Activated naive CD8-positive, alpha-beta T cell treated with anti-CD3 and anti-CD28 coated beads, Interleukin-2, amount 10 ng/mL, durations not matched to agents 7 days and 5 days (primary cell): ENCODE results near the gene CAGE1. TPM values are rescaled to one million over a fixed set of nuclear protein-coding genes. Genes with fewer than 3 reads are reported as not detected.

Source experiments
- ATAC-seq: fragments of 150-1000 bp; cut with Tn5 transposase; one replicate; pipeline ENCODE4 v1.10.0; 2021; ENCODE audit warnings: low read depth, moderate library complexity
- POLR2A ChIA-PET: fragments of 350-600 bp; sonication (Branson Sonifier 250); formaldehyde crosslinking; loops from one replicate; lab custom pipeline; 2021; ENCODE audit warnings: antibody characterized with exemption; lab: Charles Lee
- DNase-seq: peaks from one replicate; pipeline ENCODE4 v3.0.0; 2021
- H3K27ac Mint-ChIP-seq: one replicate; pipeline ENCODE4 v1.8.0; 2022; ENCODE audit warnings: mild to moderate bottlenecking, mixed read lengths
- H3K27me3 Mint-ChIP-seq: one replicate; pipeline ENCODE4 v1.8.0; 2022; ENCODE audit warnings: mild to moderate bottlenecking, moderate library complexity, mixed read lengths
- H3K36me3 Mint-ChIP-seq: one replicate; pipeline ENCODE4 v1.8.0; 2021; ENCODE audit warnings: mild to moderate bottlenecking, mixed read lengths
- H3K4me1 Mint-ChIP-seq: one replicate; pipeline ENCODE4 v1.8.0; 2021; ENCODE audit warnings: mixed read lengths
- H3K4me3 Mint-ChIP-seq: one replicate; pipeline ENCODE4 v1.8.0; 2022; ENCODE audit warnings: mild to moderate bottlenecking, moderate library complexity, mixed read lengths
- H3K9me3 Mint-ChIP-seq: one replicate; pipeline ENCODE4 v1.8.0; 2021; ENCODE audit warnings: mixed read lengths
- total RNA-seq, 2 experiments: library from RNA; stranded (reverse); gene quantifications; one replicate each; pipeline ENCODE4 v1.2.3, GENCODE V29; 2021

The CAGE1 gene
- total RNA-seq, 2 experiments from 2014 or later = 0.17 to 0.20 TPM

DNA sequence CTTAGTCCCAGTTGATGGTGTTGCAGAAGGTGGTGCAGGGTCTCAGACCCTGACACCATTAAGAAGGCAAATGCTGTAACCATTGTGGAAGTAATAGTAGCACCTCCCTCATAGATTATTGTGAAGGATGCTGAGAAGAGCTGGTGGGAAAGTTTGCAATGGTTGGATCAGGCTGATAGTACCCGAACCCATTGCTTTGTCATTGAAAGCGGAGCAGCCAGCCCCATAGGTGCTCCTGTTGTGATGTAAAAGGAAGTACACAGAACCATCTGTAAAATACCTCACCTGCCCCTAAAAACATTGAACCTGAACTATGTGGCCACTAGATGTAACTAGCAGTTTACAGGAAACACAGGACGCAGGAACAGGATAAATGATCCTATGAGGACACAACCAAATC lies 31.5 kb upstream of the CAGE1 start:
- Mint-ChIP-seq H3K4me3 (no peak overlapping the region), H3K27me3 (no peaks in the 10 kb centered on the region), H3K9me3 (no peaks in the 10 kb centered on the region), H3K36me3 (peaks cover 19% of the 10 kb centered on the region), H3K4me1 (no peaks in the 10 kb centered on the region), H3K27ac (no peak overlapping the region)
- POLR2A ChIA-PET = no interaction called here
- no peak for DNase-seq
- ATAC-seq = no peak

DNA sequence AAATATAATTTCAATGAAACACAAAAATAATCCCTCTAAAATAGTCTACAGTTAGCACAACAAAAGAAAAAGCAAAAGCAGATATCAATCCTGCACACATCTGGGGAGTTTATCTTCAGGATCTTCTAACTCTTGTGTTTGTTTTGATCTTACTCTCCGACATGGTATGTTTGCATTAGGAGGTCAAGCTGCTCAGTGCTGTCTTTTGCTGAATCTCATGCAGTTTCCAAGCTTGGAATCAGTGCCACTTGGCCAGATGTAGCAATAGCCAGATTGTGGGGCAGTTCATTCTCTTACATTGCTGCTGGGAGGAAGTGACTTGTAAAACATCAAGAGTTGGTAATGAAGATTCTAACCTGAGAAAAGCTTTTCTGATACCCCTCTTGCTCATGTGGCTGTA lies 29.5 kb upstream of the CAGE1 start:
- DNase-seq = no peak
- POLR2A ChIA-PET = no interaction called here
- Mint-ChIP-seq H3K9me3 (no peaks in the 10 kb centered on the region), H3K27me3 (no peaks in the 10 kb centered on the region), H3K36me3 (peaks cover 21% of the 10 kb centered on the region), H3K4me3 (no peak overlapping the region), H3K27ac (no peak overlapping the region), H3K4me1 (no peaks in the 10 kb centered on the region)
- no peak for ATAC-seq

DNA sequence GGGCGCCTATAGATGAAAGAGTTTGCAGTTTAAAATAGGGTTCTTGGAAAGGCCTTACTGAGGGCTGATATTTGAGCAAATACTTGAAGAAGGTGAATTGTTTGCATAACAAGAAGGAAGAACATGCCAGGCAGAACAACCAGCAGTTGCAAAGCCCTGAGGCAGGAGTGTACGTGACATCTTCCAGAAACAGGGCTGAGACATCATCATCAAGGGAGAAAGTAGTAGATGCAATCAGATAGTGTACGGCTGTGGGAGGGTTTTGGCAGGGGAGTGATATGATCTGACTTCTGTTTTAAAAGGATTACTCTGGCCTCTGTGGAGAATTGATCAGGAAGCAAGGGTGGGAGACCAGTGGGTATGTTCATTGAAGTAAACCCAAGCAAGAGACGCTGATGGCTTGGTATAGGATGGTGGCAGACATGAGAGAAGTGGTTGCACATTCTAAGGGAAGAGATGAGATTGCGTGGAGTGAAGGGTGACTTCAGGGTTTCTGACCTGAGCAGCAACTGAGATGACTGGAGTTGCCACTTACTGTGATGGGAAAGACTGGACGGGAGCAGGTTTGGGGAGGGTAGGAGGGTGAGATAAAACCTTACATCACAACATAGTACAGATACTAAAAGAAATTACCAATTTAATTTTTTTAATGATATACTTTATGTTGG lies 28.8 kb upstream of the CAGE1 start:
- H3K27me3 Mint-ChIP-seq = no peaks in the 10 kb centered on the region
- H3K36me3 Mint-ChIP-seq = peaks cover 21% of the 10 kb centered on the region
- ATAC-seq (no peak), DNase-seq (no peak)
- POLR2A ChIA-PET = no interaction called here
- no peaks in the 10 kb centered on the region for H3K9me3 Mint-ChIP-seq
- H3K27ac Mint-ChIP-seq = no peak overlapping the region
- no peaks in the 10 kb centered on the region for H3K4me1 Mint-ChIP-seq
- H3K4me3 Mint-ChIP-seq = no peak overlapping the region

DNA sequence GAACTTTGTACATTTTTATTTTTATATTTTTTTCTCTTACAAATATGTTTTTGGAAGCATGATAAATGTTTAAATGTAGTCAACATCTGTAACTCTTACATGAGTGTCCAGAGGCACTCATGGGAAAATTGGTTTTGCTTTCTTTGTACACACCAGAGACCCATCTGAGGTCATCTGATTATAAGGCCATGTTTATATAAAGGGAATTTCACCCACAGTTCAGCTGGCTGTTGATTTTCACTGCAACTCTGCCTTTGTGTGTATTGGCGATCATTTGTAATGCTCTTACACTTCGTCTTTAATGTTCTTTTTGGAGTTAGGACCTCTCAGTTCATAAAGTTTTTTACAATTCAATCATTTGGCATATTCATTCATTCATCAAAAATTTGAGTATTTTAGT lies 28.1 kb upstream of the CAGE1 start:
- H3K27ac Mint-ChIP-seq = no peak overlapping the region
- no peaks in the 10 kb centered on the region for H3K27me3 Mint-ChIP-seq
- no peaks in the 10 kb centered on the region for H3K9me3 Mint-ChIP-seq
- POLR2A ChIA-PET = no interaction called here
- ATAC-seq (no peak), DNase-seq (no peak)
- H3K36me3 Mint-ChIP-seq = peaks cover 19% of the 10 kb centered on the region
- no peak overlapping the region for H3K4me3 Mint-ChIP-seq
- H3K4me1 Mint-ChIP-seq = no peaks in the 10 kb centered on the region

DNA sequence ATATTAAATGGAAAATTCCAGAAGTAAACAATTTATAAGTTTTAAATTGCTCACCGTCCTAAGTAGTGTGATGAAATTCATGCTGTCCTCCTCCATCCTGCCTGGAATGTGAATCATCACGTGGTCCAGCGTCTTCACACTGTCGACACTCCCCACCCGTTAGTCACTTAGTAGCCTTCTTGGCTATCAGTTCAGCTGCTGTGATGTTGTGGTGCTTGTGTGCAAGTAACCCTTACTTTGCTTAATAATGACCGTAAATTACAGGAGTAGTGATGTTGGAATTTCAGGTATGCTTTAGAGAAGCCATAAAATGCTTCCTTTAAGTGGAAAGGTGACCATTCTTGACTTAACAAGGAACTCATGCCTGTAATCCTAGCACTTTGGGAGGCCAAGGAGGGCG lies 25.3 kb upstream of the CAGE1 start:
- H3K9me3 Mint-ChIP-seq = no peaks in the 10 kb centered on the region
- H3K27ac Mint-ChIP-seq = no peak overlapping the region
- POLR2A ChIA-PET = no interaction called here

DNA sequence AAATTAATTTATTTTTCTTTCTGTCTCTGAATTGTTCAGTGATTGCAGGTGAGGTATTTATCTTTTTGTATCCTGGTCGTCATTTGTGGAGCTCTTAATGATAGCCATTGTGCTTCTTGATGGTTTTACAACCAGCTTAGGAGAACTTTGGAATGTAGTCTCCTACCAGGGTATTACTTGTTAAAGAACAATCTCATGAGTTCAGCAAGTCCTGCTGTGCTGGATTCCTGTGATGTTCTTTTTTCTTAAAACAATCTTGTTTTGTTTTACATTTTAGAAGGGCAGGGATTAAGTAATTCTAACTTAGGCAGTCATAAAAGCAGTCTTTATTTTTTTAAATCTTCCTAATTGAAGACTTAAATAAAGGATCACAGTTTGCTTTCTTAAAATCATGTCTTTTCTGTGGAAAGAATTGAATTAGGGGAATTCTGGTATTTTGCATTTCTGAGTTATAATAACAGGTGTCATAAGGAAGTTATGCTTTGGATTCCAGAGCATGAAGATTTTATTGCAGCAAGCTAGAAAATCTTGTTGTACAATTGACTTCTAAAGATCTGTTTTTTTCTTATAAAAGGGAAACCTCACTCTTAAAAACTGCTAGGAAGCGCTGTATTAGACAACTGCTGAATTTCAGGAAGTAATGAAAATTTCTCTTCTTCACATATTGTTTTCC lies 23.7 kb upstream of the CAGE1 start:
- POLR2A ChIA-PET = no interaction called here
- Mint-ChIP-seq H3K4me1 (no peaks in the 10 kb centered on the region), H3K9me3 (no peaks in the 10 kb centered on the region), H3K36me3 (peaks cover 21% of the 10 kb centered on the region), H3K27me3 (no peaks in the 10 kb centered on the region), H3K27ac (no peak overlapping the region), H3K4me3 (no peak overlapping the region)
- DNase-seq (no peak), ATAC-seq (no peak)

More for the DNA sequence above, 25.3 kb upstream of the CAGE1 start:
- DNase-seq = no peak
- Mint-ChIP-seq H3K36me3 (peaks cover 27% of the 10 kb centered on the region), H3K4me3 (no peak overlapping the region), H3K4me1 (no peaks in the 10 kb centered on the region), H3K27me3 (no peaks in the 10 kb centered on the region)
- ATAC-seq = no peak

DNA sequence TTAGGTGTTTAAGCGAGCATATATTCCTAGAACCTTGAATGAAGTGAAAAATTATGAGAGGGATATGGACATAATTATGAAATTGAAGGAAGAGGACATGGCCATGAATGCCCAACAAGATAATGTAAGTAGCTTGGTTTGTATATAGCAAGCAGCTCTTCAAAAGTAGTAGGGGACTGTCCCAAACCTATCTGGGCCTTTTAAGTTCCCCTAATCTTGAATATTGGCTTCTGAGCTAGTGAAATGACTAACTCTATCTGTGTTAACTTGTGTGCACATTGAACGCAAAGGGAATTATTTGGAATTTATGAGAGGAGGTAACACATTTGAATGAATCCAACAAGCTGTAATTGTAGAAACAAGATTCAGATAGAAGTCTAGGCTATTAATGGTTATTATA lies 21.8 kb upstream of the CAGE1 start:
- Mint-ChIP-seq H3K36me3 (peaks cover 18% of the 10 kb centered on the region), H3K27me3 (no peaks in the 10 kb centered on the region), H3K4me3 (no peak overlapping the region), H3K27ac (no peak overlapping the region), H3K9me3 (no peaks in the 10 kb centered on the region), H3K4me1 (no peaks in the 10 kb centered on the region)
- DNase-seq (no peak), ATAC-seq (no peak)
- POLR2A ChIA-PET = no interaction called here

DNA sequence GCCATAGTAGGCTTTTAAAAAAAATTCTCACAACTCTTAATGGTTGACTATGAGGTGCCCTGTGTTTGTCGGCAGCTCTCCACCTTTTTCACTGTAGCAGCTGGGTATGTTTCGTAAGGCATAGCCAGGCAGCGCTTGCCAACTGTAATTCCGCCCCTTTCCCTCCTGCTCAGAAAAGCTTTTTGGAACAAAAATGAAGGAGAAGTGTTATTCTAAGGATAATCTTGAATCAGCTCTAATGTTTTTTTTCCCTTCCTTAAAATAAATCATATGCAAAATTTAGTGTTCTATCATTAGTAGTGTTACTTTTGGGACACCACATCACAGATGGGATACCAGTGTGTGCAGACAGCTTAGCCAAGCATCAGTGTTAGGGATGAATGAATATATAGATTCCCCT lies 21.3 kb upstream of the CAGE1 start:
- Mint-ChIP-seq H3K9me3 (no peaks in the 10 kb centered on the region), H3K27me3 (no peaks in the 10 kb centered on the region), H3K27ac (no peak overlapping the region), H3K4me1 (no peaks in the 10 kb centered on the region), H3K4me3 (no peak overlapping the region), H3K36me3 (peaks cover 20% of the 10 kb centered on the region)
- DNase-seq = no peak
- no peak for ATAC-seq
- POLR2A ChIA-PET = no interaction called here

DNA sequence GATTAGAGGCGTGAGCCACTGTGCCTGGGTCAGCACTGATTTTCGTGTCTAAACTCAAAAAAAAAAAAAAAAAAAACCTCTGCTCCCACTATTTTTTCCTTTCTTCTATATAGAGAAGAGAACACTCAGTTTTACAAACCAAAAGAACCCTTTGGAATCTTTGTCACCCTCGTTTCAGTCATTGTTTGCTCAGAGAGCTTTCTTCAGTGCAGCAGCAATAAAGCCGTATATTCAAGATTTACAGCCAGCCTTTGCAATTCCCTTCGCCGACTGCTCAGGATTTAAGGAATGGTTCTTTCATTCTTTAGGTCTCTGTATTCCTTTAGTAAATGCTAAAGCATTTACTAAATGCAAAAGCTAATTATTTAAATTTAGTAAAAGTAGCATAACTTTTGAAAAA lies 20.2 kb upstream of the CAGE1 start:
- no peak overlapping the region for H3K27ac Mint-ChIP-seq
- H3K4me3 Mint-ChIP-seq = no peak overlapping the region
- no peaks in the 10 kb centered on the region for H3K9me3 Mint-ChIP-seq
- ATAC-seq = no peak
- H3K27me3 Mint-ChIP-seq = no peaks in the 10 kb centered on the region
- no peak for DNase-seq
- peaks cover 22% of the 10 kb centered on the region for H3K36me3 Mint-ChIP-seq
- H3K4me1 Mint-ChIP-seq = no peaks in the 10 kb centered on the region
- POLR2A ChIA-PET = interaction anchor here (0.5 kb wide), 1 partner anchor 14 kb away, joined by 4 read pairs; no protein-coding TSS in a partner anchor

DNA sequence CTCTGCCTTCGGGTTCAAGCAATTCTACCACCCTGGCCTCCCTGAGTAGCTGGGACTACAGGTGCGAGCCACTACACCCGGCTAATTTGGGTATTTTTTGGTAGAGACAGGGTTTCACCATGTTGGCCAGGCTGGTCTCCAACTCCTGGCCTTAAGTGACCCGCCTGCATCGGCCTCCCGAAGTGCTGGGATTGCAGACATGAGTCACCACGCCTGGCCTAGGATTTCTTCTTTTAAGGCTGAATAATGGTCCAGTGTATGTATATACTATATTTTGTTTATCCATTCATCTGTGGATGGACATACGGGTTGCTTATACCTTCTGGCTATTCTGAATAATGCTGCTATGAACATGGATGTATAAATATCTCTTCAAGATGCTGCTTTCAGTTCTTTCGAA lies 17.2 kb upstream of the CAGE1 start:
- no peaks in the 10 kb centered on the region for H3K27me3 Mint-ChIP-seq
- ATAC-seq (no peak), DNase-seq (no peak)
- no peak overlapping the region for H3K4me3 Mint-ChIP-seq
- H3K9me3 Mint-ChIP-seq = no peaks in the 10 kb centered on the region
- no peaks in the 10 kb centered on the region for H3K4me1 Mint-ChIP-seq
- POLR2A ChIA-PET = no interaction called here
- H3K27ac Mint-ChIP-seq = no peak overlapping the region
- peaks cover 29% of the 10 kb centered on the region for H3K36me3 Mint-ChIP-seq

DNA sequence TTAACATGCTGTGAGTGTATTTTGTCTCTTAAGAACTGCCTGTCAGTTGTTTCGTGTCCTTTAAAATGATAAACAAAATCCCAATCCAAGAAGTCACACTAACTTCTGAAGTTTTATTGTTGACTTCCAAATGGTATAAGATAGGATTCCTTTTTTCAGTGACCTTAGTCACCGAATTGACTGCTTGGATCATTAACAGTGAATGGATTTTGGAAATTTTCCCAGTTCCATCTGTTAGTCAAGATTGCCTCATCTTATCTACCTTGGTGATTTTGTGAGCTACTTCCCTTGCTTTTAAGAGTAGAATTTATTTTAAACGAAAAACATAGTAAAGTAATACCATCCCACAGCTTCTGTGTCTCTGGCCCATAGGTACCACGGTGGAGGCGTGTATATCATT lies 15.0 kb upstream of the CAGE1 start:
- DNase-seq (no peak), ATAC-seq (no peak)
- H3K36me3 Mint-ChIP-seq = peaks cover 22% of the 10 kb centered on the region
- H3K4me3 Mint-ChIP-seq = no peak overlapping the region
- no peaks in the 10 kb centered on the region for H3K27me3 Mint-ChIP-seq
- H3K27ac Mint-ChIP-seq = no peak overlapping the region
- POLR2A ChIA-PET = no interaction called here
- no peaks in the 10 kb centered on the region for H3K9me3 Mint-ChIP-seq
- H3K4me1 Mint-ChIP-seq = no peaks in the 10 kb centered on the region

DNA sequence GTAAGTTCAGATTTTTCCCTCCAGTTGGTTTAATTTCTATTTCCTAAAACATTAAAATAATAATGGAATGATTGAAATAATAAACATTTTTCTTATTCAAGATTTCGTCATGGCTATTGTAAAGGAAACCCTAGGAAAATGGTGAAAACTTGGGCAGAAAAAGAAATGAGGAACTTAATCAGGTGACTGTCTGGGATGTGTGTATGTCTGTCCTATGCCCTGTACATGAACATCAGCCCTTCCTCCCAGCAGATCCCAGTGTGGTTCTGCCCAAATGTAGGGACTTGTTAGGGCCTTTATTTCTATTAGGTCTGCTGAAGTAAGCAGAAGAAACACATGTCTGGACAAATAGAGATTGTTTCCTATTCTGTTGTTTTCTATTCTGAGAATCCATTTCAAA lies 13.2 kb upstream of the CAGE1 start:
- ATAC-seq (no peak), DNase-seq (no peak)
- Mint-ChIP-seq H3K27ac (no peak overlapping the region), H3K27me3 (no peaks in the 10 kb centered on the region), H3K4me3 (no peak overlapping the region), H3K36me3 (peaks cover 19% of the 10 kb centered on the region), H3K9me3 (no peaks in the 10 kb centered on the region), H3K4me1 (no peaks in the 10 kb centered on the region)
- POLR2A ChIA-PET = no interaction called here

DNA sequence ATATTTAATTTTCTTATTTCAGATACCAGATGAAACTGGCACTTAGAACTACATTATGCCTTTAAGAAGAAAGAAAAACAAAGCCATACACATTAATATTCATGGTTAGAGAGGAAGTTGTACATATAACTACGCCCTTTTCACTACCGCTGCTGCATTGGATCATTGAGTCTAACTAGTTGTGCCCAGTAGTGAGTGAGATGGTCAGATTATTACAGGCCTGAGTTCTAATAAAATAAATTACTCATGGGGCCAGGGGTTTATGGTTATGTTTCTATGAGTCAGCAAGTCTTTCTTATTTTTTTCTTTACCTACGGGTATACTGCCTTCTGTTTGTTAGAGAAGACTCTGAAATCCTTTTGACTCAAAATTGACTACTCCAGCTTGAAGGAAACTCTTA lies 11.5 kb upstream of the CAGE1 start:
- no peaks in the 10 kb centered on the region for H3K27me3 Mint-ChIP-seq
- H3K4me1 Mint-ChIP-seq = no peaks in the 10 kb centered on the region
- H3K9me3 Mint-ChIP-seq = no peaks in the 10 kb centered on the region
- no peak overlapping the region for H3K4me3 Mint-ChIP-seq
- DNase-seq = no peak
- no peak overlapping the region for H3K27ac Mint-ChIP-seq
- no peak for ATAC-seq
- peaks cover 13% of the 10 kb centered on the region for H3K36me3 Mint-ChIP-seq
- POLR2A ChIA-PET = no interaction called here

DNA sequence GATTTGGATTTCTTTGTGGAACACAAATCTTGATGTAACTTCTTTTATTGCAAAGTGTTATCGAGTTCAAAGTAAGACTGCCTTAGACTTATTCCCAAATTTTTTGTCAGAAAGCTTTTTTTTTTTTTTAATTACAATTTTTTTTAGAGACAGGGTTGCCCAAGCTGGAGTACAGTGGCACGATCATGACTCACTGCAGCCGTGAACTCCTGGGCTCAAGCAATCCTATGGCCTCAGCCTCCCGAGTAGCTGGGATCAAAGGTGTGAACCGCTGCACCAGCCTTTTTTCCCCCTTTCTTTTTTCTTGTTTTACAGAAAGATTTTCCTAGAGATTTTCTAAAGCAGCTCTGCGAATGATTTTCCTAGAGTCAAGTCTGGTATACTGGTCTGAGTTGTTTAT lies 2.9 kb upstream of the CAGE1 start:
- Mint-ChIP-seq H3K27ac (no peak overlapping the region), H3K9me3 (no peaks in the 10 kb centered on the region), H3K27me3 (no peaks in the 10 kb centered on the region), H3K4me3 (no peak overlapping the region), H3K36me3 (peaks cover 21% of the 10 kb centered on the region), H3K4me1 (peaks cover 33% of the 10 kb centered on the region)
- DNase-seq (no peak), ATAC-seq (no peak)
- POLR2A ChIA-PET = no interaction called here
